NB4 (cell line): ENCODE measurements around the gene SEC16A.

Source experiments
- CTCF ChIP-seq: IDR thresholded peaks from one replicate; pipeline ENCODE4 v1.5.1; 2012; ENCODE audit warnings: low read depth, low read length
- MAX ChIP-seq: IDR thresholded peaks from 2 replicates; pipeline ENCODE4 v1.6.1; 2011; ENCODE audit warnings: low read depth, low read length
- POLR2A ChIP-seq: IDR thresholded peaks from 2 replicates; pipeline ENCODE4 v1.6.1; 2011; ENCODE audit warnings: mild to moderate bottlenecking; ENCODE audit not compliant: insufficient read length; ENCODE audit errors: extremely low read depth

GRCh38 chr9:136527721-136528710 is 45.2 kb upstream of the SEC16A start:
- TF ChIP-seq CTCF: no peak
- no peak for TF ChIP-seq MAX
- no peak for TF ChIP-seq POLR2A
